Cardiac muscle cell (in vitro differentiated cells and primary cell): ENCODE data around the gene SLCO1A2. TPM values are rescaled to one million over a fixed set of nuclear protein-coding genes. Genes with fewer than 3 reads are reported as not detected.

Experiments
- DNase-seq, 2 donors: peaks; one replicate each; pipeline versions ENCODE4 v3.0.0 to v3.0.0-alpha.2; 2010 to 2017; ENCODE audit warnings: low read depth in 1 of 2, low spot score in 1 of 2
- H3K27ac ChIP-seq: fragments of 200-600 bp; sonication (generic); 2 replicates; pipeline ENCODE4 v1.5.1; 2016
- H3K27me3 ChIP-seq: fragments of 200-600 bp; sonication (generic); 2 replicates; pipeline ENCODE4 v1.6.0; 2016; ENCODE audit warnings: control low read depth
- H3K36me3 ChIP-seq: fragments of 200-600 bp; sonication (generic); 2 replicates; pipeline ENCODE4 v1.5.1; 2016; ENCODE audit warnings: control low read depth
- H3K4me1 ChIP-seq: fragments of 200-600 bp; sonication (generic); 2 replicates; pipeline ENCODE4 v1.8.1; 2017; ENCODE audit warnings: low read depth, mild to moderate bottlenecking, mixed run types
- H3K4me3 ChIP-seq: fragments of 200-600 bp; sonication (generic); 2 replicates; pipeline ENCODE4 v1.5.1; 2016; ENCODE audit warnings: mild to moderate bottlenecking
- H3K9me3 ChIP-seq: fragments of 200-600 bp; sonication (generic); 2 replicates; pipeline ENCODE4 v1.5.1; 2017; ENCODE audit warnings: low read depth, mild to moderate bottlenecking, control low read depth
- polyA plus RNA-seq: library from polyadenylated mRNA; unstranded; fragments of >200 nt; fragmentation: Nextera tagmentation; extraction: Ambion mirVana; gene quantifications from 2 replicates; pipeline ENCODE4 v1.2.1, GENCODE V29; 2016
- total RNA-seq: library from RNA; depleted of rRNA; stranded (reverse); fragments of >200 nt; gene quantifications from 2 replicates; pipeline ENCODE4 v1.2.3, GENCODE V29; 2016
- TF ChIP-seq, protein P1 (sequence below): IDR thresholded peaks from 2 replicates; pipeline ENCODE4 v1.5.1; 2012; ENCODE audit warnings: low read depth, mild to moderate bottlenecking, low read length

SLCO1A2 gene
- total and polyA plus RNA-seq, 2 experiments from 2014 or later: 1.8 to 1.9 TPM

DNA sequence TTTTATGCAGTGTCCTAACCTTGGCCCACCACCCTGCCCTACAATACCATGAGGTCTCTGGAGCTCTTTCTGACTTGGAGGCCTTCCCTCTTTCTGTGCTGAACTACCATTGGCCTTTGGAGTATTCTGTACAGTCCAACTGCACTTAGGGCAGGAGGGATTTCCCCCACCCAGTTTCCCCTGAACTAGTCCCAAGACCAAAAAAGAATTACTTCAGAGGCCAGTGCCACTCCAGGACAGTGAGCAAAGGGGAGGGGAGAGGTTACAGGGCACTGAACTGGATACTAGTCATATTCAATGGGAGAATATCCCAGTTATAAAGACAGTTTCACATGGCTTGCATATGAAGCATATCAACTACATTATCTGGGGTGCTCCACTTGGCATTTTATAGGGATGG lies 6.1 kb downstream of the SLCO1A2 start:
- H3K27ac ChIP-seq: no peak overlapping the region
- no peak overlapping the region for H3K4me3 ChIP-seq
- no peaks in the 10 kb centered on the region for H3K36me3 ChIP-seq
- H3K27me3 ChIP-seq: no peaks in the 10 kb centered on the region
- TF ChIP-seq, protein P1, sequence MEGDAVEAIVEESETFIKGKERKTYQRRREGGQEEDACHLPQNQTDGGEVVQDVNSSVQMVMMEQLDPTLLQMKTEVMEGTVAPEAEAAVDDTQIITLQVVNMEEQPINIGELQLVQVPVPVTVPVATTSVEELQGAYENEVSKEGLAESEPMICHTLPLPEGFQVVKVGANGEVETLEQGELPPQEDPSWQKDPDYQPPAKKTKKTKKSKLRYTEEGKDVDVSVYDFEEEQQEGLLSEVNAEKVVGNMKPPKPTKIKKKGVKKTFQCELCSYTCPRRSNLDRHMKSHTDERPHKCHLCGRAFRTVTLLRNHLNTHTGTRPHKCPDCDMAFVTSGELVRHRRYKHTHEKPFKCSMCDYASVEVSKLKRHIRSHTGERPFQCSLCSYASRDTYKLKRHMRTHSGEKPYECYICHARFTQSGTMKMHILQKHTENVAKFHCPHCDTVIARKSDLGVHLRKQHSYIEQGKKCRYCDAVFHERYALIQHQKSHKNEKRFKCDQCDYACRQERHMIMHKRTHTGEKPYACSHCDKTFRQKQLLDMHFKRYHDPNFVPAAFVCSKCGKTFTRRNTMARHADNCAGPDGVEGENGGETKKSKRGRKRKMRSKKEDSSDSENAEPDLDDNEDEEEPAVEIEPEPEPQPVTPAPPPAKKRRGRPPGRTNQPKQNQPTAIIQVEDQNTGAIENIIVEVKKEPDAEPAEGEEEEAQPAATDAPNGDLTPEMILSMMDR: no peak
- DNase-seq: no peak
- H3K9me3 ChIP-seq: no peaks in the 10 kb centered on the region
- no peaks in the 10 kb centered on the region for H3K4me1 ChIP-seq

DNA sequence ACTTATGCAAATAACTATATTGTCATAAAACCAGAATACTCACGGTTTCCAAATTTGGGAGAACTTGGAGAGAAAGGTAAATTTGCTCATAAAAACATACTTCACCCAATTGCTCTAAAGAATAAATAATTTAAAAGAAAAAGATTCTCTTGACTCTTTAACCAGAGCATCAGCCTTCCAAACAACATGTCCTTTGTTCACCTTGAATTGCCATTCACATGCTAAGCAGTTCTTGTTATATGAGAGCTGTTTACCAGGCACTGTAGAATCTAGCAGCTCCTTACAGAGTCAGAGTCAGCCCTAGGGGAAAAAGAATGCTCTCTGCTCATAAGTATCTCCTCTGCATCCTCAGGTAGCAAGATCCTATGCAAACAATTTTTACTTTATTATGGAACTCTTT lies 10.2 kb downstream of the SLCO1A2 start:
- Histone ChIP-seq H3K9me3 (no peaks in the 10 kb centered on the region), H3K4me1 (no peaks in the 10 kb centered on the region), H3K27me3 (no peaks in the 10 kb centered on the region), H3K4me3 (no peak overlapping the region), H3K27ac (no peak overlapping the region), H3K36me3 (no peaks in the 10 kb centered on the region)
- TF ChIP-seq, protein P1: no peak
- no peak for DNase-seq

DNA sequence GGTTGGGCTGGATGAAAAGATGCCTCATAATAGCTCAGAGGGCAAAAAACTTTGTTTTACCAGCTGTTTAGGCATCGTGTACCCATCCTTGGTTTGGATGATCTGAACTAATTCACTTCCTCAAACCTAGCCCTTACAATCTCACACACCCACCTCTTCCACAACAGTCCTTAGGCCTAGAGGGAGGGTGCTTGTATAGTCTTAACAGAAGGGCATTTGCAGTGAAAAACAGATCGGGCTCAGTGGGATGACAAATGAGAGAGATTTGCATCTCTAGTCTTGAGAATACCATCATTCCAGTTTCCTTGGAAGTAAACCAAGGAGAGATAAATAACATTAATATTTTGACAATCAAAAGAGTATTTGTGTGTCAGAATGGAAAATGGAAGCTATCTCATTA lies 11.0 kb downstream of the SLCO1A2 start:
- no peak for DNase-seq
- H3K27ac ChIP-seq: no peak overlapping the region
- no peak overlapping the region for H3K4me3 ChIP-seq
- no peaks in the 10 kb centered on the region for H3K36me3 ChIP-seq
- H3K27me3 ChIP-seq: no peaks in the 10 kb centered on the region
- H3K9me3 ChIP-seq: no peaks in the 10 kb centered on the region
- H3K4me1 ChIP-seq: no peaks in the 10 kb centered on the region
- TF ChIP-seq, protein P1: no peak

DNA sequence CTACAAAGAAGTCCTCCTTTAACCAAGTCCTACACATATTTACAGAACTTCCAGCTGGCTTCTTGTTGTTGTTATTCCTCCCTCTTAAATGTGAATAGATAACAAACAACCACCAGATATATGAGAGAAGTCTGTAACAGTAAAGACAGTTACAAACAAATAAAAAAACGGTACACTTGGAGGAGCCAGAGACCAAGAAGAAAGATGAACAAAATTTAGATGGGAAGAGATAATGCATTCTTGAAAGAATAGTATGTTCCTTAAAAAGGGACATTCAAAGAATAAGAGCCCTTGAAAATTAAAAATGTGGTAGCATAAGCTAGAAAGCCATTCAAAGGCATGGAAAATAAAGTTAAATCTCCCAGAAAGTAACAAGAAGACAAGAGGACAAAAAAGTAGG lies 25.9 kb downstream of the SLCO1A2 start:
- no peaks in the 10 kb centered on the region for H3K27me3 ChIP-seq
- no peak overlapping the region for H3K27ac ChIP-seq
- no peaks in the 10 kb centered on the region for H3K36me3 ChIP-seq
- H3K4me3 ChIP-seq: no peak overlapping the region
- no peaks in the 10 kb centered on the region for H3K4me1 ChIP-seq
- TF ChIP-seq, protein P1: no peak
- no peaks in the 10 kb centered on the region for H3K9me3 ChIP-seq
- no peak for DNase-seq

DNA sequence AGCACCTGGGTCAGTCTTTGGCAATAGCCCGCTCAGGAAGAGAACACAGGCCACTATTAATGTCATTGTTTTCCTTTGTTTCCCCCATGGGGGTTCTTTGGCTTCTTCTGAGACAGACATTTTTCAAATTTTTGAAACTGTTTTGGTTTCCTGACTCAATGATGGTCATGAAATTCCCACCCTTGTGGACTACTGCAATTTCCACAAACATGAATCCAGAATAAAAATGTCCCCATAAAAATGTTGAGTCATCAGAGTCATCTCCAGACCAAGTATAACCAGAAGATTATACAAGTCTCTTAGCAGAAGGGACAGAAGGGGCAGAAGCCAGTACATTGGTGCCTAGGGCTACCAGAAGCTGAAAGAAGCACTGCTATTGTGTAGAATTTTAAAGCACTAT lies 29.1 kb downstream of the SLCO1A2 start:
- Histone ChIP-seq H3K27ac (no peak overlapping the region), H3K27me3 (no peaks in the 10 kb centered on the region), H3K36me3 (no peaks in the 10 kb centered on the region), H3K4me3 (no peak overlapping the region), H3K9me3 (no peaks in the 10 kb centered on the region), H3K4me1 (no peaks in the 10 kb centered on the region)
- TF ChIP-seq, protein P1: no peak
- DNase-seq: no peak

DNA sequence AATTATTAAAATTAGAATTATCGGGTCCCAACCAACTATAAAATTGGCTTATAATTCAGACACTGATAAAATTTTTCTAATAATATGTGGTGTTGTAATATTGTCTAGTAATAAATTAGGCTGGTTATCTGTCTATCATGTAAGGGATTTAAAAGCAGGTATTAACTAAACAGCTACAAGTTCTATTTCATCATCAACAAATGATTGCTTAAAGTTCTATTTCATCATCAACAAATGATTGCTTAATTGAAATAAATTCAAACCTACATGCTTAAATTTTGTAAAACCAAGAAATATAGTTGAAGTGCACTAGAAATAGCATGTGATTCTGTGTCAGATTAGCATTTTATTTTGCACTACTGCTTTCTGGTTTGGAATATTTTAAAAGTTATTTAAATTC lies 34.1 kb downstream of the SLCO1A2 start:
- TF ChIP-seq, protein P1: no peak
- no peak overlapping the region for H3K4me3 ChIP-seq
- H3K9me3 ChIP-seq: no peaks in the 10 kb centered on the region
- no peaks in the 10 kb centered on the region for H3K4me1 ChIP-seq
- no peak for DNase-seq
- H3K27ac ChIP-seq: no peak overlapping the region
- no peaks in the 10 kb centered on the region for H3K27me3 ChIP-seq
- no peaks in the 10 kb centered on the region for H3K36me3 ChIP-seq
